B cell (primary cell): Measurements from ENCODE around the gene PRKCB. TPM values are rescaled to one million over a fixed set of nuclear protein-coding genes. Genes with fewer than 3 reads are reported as not detected.
A peak's percentile ranks its signal among the peaks of the same experiment; 100 is the strongest.

Experiments used
- ATAC-seq: fragments of 200-7000 bp; cut with Tn5 transposase; one replicate; pipeline ENCODE4 v1.10.0; 2021; ENCODE audit warnings: low read depth, mild to moderate bottlenecking, moderate number of reproducible peaks, moderate library complexity
- CTCF ChIA-PET: fragments of 350-600 bp; sonication (Branson Sonifier 250); formaldehyde crosslinking; loops from one replicate; lab custom pipeline; 2021; ENCODE audit warnings: antibody characterized with exemption, inconsistent platforms; lab: Charles Lee
- POLR2A ChIA-PET: fragments of 350-600 bp; sonication (Branson Sonifier 250); formaldehyde crosslinking; loops from one replicate; lab custom pipeline; 2021; ENCODE audit warnings: antibody characterized with exemption; lab: Charles Lee
- DNase-seq: peaks from one replicate; pipeline ENCODE4 v3.0.0; 2013
- H2AFZ ChIP-seq: 2 replicates; pipeline ENCODE4 v1.6.1; 2012; ENCODE audit warnings: mild to moderate bottlenecking, low read depth, low read length; ENCODE audit not compliant: insufficient read depth, poor library complexity, severe bottlenecking
- H3K27ac ChIP-seq, 2 donors: 1 replicate in 1 of 2; 2 replicates in 1 of 2; pipeline ENCODE4 v1.5.1; 2012 to 2013; ENCODE audit warnings: low read length in 2 of 2, mild to moderate bottlenecking in 2 of 2, moderate library complexity in 1 of 2
- H3K27me3 ChIP-seq, 4 experiments: fragments of 200-600 bp in 1 of 4; sonication (generic) in 1 of 4; replicated peaks in 1 of 4; 1 replicate in 2 of 4; 2 replicates in 2 of 4; pipeline versions ENCODE4 v1.6.1 to v1.7.0; 2013 to 2016; ENCODE audit warnings: low read length in 3 of 4, mild to moderate bottlenecking in 2 of 4, mixed read lengths in 1 of 4, moderate library complexity in 1 of 4; ENCODE audit not compliant: insufficient read depth in 4 of 4, control insufficient read depth in 3 of 4; ENCODE audit errors: control extremely low read depth in 1 of 4
- H3K36me3 ChIP-seq, 2 experiments: replicated peaks in 1 of 2; 1 replicate in 1 of 2; 2 replicates in 1 of 2; pipeline versions ENCODE4 v1.6.1 to v1.7.1; 2013; ENCODE audit warnings: low read length in 1 of 2; ENCODE audit not compliant: insufficient read depth in 2 of 2, control insufficient read depth in 1 of 2; ENCODE audit errors: control extremely low read depth in 1 of 2, extremely low read depth in 1 of 2
- H3K4me1 ChIP-seq, 2 donors: fragments of 200-600 bp in 1 of 2; sonication (generic) in 1 of 2; 1 replicate in 1 of 2; 2 replicates in 1 of 2; pipeline versions ENCODE4 v1.5.1 to v1.6.1; 2013 to 2017; ENCODE audit warnings: low read length in 2 of 2; ENCODE audit not compliant: control insufficient read depth in 2 of 2, insufficient read depth in 2 of 2
- H3K4me2 ChIP-seq: replicated peaks from 2 replicates; pipeline ENCODE3; 2012; ENCODE audit warnings: mild to moderate bottlenecking, low read depth, low read length; ENCODE audit not compliant: poor library complexity, severe bottlenecking
- H3K4me3 ChIP-seq, 5 experiments: fragments of 200-600 bp in 1 of 5; sonication (generic) in 1 of 5; 1 replicate in 3 of 5; 2 replicates in 2 of 5; pipeline versions ENCODE4 v1.5.1 to v1.7.0; 2011 to 2016; ENCODE audit warnings: low read length in 4 of 5, mild to moderate bottlenecking in 4 of 5, low read depth in 2 of 5, control low read depth in 1 of 5, moderate library complexity in 1 of 5; ENCODE audit not compliant: insufficient read depth in 1 of 5; ENCODE audit errors: control extremely low read depth in 1 of 5, extremely low read depth in 1 of 5
- H3K79me2 ChIP-seq: fragments of 200-600 bp; sonication (generic); one replicate; pipeline ENCODE4 v1.6.0; 2016; ENCODE audit warnings: low read length; ENCODE audit not compliant: control insufficient read depth, insufficient read depth
- H3K9ac ChIP-seq: fragments of 200-600 bp; sonication (generic); 2 replicates; pipeline ENCODE4 v1.6.1; 2017; ENCODE audit warnings: mild to moderate bottlenecking, low read length, moderate library complexity
- H3K9me3 ChIP-seq, 3 donors: one replicate each; pipeline versions ENCODE4 v1.6.1 to v1.7.1; 2013; ENCODE audit warnings: low read length in 2 of 3; ENCODE audit not compliant: control insufficient read depth in 2 of 3, insufficient read depth in 1 of 3; ENCODE audit errors: control extremely low read depth in 1 of 3
- H4K20me1 ChIP-seq: 2 replicates; pipeline ENCODE4 v1.6.0; 2012; ENCODE audit warnings: mild to moderate bottlenecking, low read length; ENCODE audit not compliant: insufficient read depth, control insufficient read depth, poor library complexity, severe bottlenecking
- H3K27ac Mint-ChIP-seq: one replicate; pipeline ENCODE4 v1.8.0; 2021; ENCODE audit warnings: mixed read lengths
- H3K27me3 Mint-ChIP-seq: one replicate; pipeline ENCODE4 v1.8.0; 2021; ENCODE audit warnings: mixed read lengths
- H3K4me1 Mint-ChIP-seq: one replicate; pipeline ENCODE4 v1.8.0; 2021; ENCODE audit warnings: mixed read lengths
- H3K4me3 Mint-ChIP-seq: one replicate; pipeline ENCODE4 v1.8.0; 2021; ENCODE audit warnings: mixed read lengths
- H3K9me3 Mint-ChIP-seq: one replicate; pipeline ENCODE4 v1.8.0; 2022; ENCODE audit warnings: mixed read lengths; ENCODE audit not compliant: insufficient read depth
- EZH2 ChIP-seq: IDR thresholded peaks from 2 replicates; pipeline ENCODE4 v1.6.1; 2012; ENCODE audit warnings: borderline replicate concordance, low read depth, mild to moderate bottlenecking, moderate library complexity, low read length; ENCODE audit not compliant: insufficient read depth, poor library complexity, severe bottlenecking
- WGBS: methylation state at CpG from one replicate; pipeline ENCODE4 v1.1.5; 2013; ENCODE audit warnings: missing lambda C conversion rate; ENCODE audit not compliant: insufficient coverage; 5-methylcytosine and 5-hydroxymethylcytosine counted together
- intact Hi-C: fragments of 100-400 bp; cut with micrococcal nuclease; formaldehyde crosslinking; loops from one replicate; pipeline ENCODE4 v1.10.0; 2022
- polyA plus RNA-seq: library from polyadenylated mRNA; depleted of rRNA; stranded (reverse); fragments of >200 nt; gene quantifications from 2 replicates; pipeline ENCODE4 v1.2.3, GENCODE V29; 2012
- total RNA-seq, 2 donors: library from RNA; stranded (reverse); fragments of 120-200 nt in 1 of 2; gene quantifications; 1 replicate in 1 of 2; 2 replicates in 1 of 2; pipeline versions ENCODE4 v1.2.3 to v1.2.4, GENCODE V29; 2013 to 2022
- TF ChIP-seq, protein P1 (sequence below): fragments of 200-600 bp; IDR thresholded peaks from one replicate; pipeline ENCODE4 v1.8.0; 2022; ENCODE audit warnings: antibody characterized with exemption, mild to moderate bottlenecking

Gene PRKCB
- total and polyA plus RNA-seq, 2 donors (not counting 1 experiment from before 2014, with no cell fraction given), result 106 to 373 TPM

GRCh38 chr16:24053099-24053946 lies 217.5 kb downstream of the PRKCB start:
- no peaks in the 10 kb centered on the region for H3K9me3 ChIP-seq
- H3K4me1 ChIP-seq, result no peaks in the 10 kb centered on the region
- no peaks in the 10 kb centered on the region for H3K27me3 Mint-ChIP-seq
- H3K27ac ChIP-seq, result no peak overlapping the region
- no peak overlapping the region for H3K4me3 Mint-ChIP-seq
- no peak overlapping the region for H3K4me2 ChIP-seq
- WGBS, result 98% methylated on average over 5 of the region's 8 CpGs
- peaks cover 97% of the 10 kb centered on the region for H3K79me2 ChIP-seq
- H3K4me1 Mint-ChIP-seq, result peaks cover 28% of the 10 kb centered on the region
- no peak overlapping the region for H2AFZ ChIP-seq
- H3K9ac ChIP-seq, result no peak overlapping the region
- H3K4me3 ChIP-seq, result no peak overlapping the region
- H4K20me1 ChIP-seq, result peaks cover 98% of the 10 kb centered on the region
- ATAC-seq (no peak), DNase-seq (no peak)
- H3K36me3 ChIP-seq, result peaks cover 10 to 89% of the 10 kb centered on the region in 2 experiments
- CTCF ChIA-PET, result interaction anchor here (1.4 to 2.9 kb wide), 3 partner anchors 11 to 250 kb away, joined by 3 to 16 read pairs (median 12); no protein-coding TSS in a partner anchor
- H3K27ac Mint-ChIP-seq, result peak overlapping the region; percentile 29
- intact Hi-C loops, result no loop called here
- H3K27me3 ChIP-seq, result no peaks in the 10 kb centered on the region
- POLR2A ChIA-PET, result no interaction called here
- H3K9me3 Mint-ChIP-seq, result no peaks in the 10 kb centered on the region
- no peak for TF ChIP-seq EZH2
- TF ChIP-seq, protein P1, sequence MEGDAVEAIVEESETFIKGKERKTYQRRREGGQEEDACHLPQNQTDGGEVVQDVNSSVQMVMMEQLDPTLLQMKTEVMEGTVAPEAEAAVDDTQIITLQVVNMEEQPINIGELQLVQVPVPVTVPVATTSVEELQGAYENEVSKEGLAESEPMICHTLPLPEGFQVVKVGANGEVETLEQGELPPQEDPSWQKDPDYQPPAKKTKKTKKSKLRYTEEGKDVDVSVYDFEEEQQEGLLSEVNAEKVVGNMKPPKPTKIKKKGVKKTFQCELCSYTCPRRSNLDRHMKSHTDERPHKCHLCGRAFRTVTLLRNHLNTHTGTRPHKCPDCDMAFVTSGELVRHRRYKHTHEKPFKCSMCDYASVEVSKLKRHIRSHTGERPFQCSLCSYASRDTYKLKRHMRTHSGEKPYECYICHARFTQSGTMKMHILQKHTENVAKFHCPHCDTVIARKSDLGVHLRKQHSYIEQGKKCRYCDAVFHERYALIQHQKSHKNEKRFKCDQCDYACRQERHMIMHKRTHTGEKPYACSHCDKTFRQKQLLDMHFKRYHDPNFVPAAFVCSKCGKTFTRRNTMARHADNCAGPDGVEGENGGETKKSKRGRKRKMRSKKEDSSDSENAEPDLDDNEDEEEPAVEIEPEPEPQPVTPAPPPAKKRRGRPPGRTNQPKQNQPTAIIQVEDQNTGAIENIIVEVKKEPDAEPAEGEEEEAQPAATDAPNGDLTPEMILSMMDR, result no peak
